DOHH2 (cell line): ENCODE results near the gene PIP5K1C.

Source experiments
- H3F3A ChIP-seq: fragments of 200-600 bp; sonication (generic), shearing (Covaris generic); 2 replicates; pipeline ENCODE4 v1.6.0; 2016; ENCODE audit warnings: antibody characterized with exemption, mild to moderate bottlenecking; ENCODE audit not compliant: control insufficient read depth, insufficient read depth
- H3K27ac ChIP-seq: fragments of 200-600 bp; sonication (generic); 2 replicates; pipeline ENCODE4 v1.5.1; 2014; ENCODE audit warnings: low read depth, mild to moderate bottlenecking, low read length, moderate library complexity
- H3K27me3 ChIP-seq: fragments of 200-600 bp; sonication (generic); 2 replicates; pipeline ENCODE4 v1.6.1; 2014; ENCODE audit warnings: mild to moderate bottlenecking, low read length, mixed read lengths; ENCODE audit not compliant: control insufficient read depth
- H3K36me3 ChIP-seq: fragments of 200-600 bp; sonication (generic); 2 replicates; pipeline ENCODE4 v1.6.1; 2014; ENCODE audit warnings: mild to moderate bottlenecking, low read length, moderate library complexity, mixed read lengths; ENCODE audit not compliant: control insufficient read depth
- H3K4me1 ChIP-seq: fragments of 200-600 bp; sonication (generic); 2 replicates; pipeline ENCODE4 v1.6.1; 2014; ENCODE audit warnings: mild to moderate bottlenecking, low read length, mixed read lengths; ENCODE audit not compliant: control insufficient read depth
- H3K4me2 ChIP-seq: fragments of 200-600 bp; sonication (generic); 2 replicates; pipeline ENCODE4 v1.6.0; 2014; ENCODE audit warnings: mild to moderate bottlenecking, low read length, moderate library complexity
- H3K4me3 ChIP-seq: fragments of 200-600 bp; sonication (generic); 2 replicates; pipeline ENCODE4 v1.5.1; 2014; ENCODE audit warnings: mild to moderate bottlenecking, low read length, mixed read lengths
- H3K79me2 ChIP-seq: fragments of 200-600 bp; sonication (generic); 2 replicates; pipeline ENCODE4 v1.6.1; 2014; ENCODE audit warnings: mild to moderate bottlenecking, low read length, mixed read lengths; ENCODE audit not compliant: control insufficient read depth
- H3K9me2 ChIP-seq: fragments of 200-600 bp; sonication (generic); replicated peaks from 2 replicates; pipeline ENCODE4 v1.6.1; 2014; ENCODE audit warnings: mild to moderate bottlenecking, low read length, mixed read lengths; ENCODE audit not compliant: control insufficient read depth
- H3K9me3 ChIP-seq: fragments of 200-600 bp; sonication (generic); 2 replicates; pipeline ENCODE4 v1.6.1; 2014; ENCODE audit warnings: antibody characterized with exemption, low read length, mixed read lengths; ENCODE audit not compliant: control insufficient read depth, insufficient read depth
- H4K20me1 ChIP-seq: fragments of 200-600 bp; sonication (generic); 2 replicates; pipeline ENCODE4 v1.6.0; 2014; ENCODE audit warnings: low read depth, mild to moderate bottlenecking, antibody characterized with exemption, low read length, moderate library complexity; ENCODE audit not compliant: control insufficient read depth, insufficient read depth
- CTCF ChIP-seq: fragments of 200-600 bp; sonication (generic); IDR thresholded peaks from one replicate; pipeline ENCODE4 v1.5.1; 2014; ENCODE audit warnings: antibody characterized with exemption, mild to moderate bottlenecking, low read depth, low read length; ENCODE audit not compliant: poor library complexity, severe bottlenecking
- EZH2phosphoT487 ChIP-seq: fragments of 200-600 bp; sonication (generic); IDR thresholded peaks from 2 replicates; pipeline ENCODE4 v1.6.1; 2017; ENCODE audit warnings: borderline replicate concordance, mild to moderate bottlenecking, antibody characterized with exemption, low read length, moderate library complexity, mixed read lengths

The PIP5K1C gene

DNA sequence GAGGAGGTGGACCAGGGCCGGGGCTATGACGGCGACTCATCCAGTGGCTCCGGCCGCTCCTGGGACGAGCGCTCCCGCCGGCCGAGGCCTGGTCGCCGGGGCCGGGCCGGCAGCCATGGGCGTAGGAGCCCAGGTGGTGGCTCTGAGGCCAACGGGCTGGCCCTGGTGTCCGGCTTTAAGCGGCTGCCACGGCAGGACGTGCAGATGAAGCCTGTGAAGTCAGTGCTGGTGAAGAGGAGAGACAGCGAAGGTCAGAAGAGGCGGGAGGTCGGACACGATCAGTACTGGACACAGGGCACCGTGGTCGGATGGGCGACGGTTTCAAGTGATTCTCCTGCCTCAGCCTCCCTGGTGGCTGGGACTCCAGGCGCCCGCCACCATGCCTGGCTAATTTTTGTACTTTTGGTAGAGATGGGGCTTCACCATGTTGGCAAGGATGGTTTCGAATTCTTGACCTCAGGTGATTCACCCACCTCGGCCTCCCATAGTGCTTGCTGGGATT, 30.2 kb upstream of the PIP5K1C start:
- Histone ChIP-seq H3F3A (no peaks in the 10 kb centered on the region), H3K4me2 (no peak overlapping the region), H3K4me1 (no peaks in the 10 kb centered on the region), H3K27ac (no peak overlapping the region), H4K20me1 (no peaks in the 10 kb centered on the region), H3K4me3 (no peak overlapping the region), H3K36me3 (no peaks in the 10 kb centered on the region), H3K9me2 (no peaks in the 10 kb centered on the region), H3K27me3 (no peaks in the 10 kb centered on the region), H3K79me2 (no peaks in the 10 kb centered on the region), H3K9me3 (no peaks in the 10 kb centered on the region)
- no peak for TF ChIP-seq EZH2phosphoT487
- TF ChIP-seq CTCF: no peak

- H3K27ac ChIP-seq: no peak overlapping the region
- H3K4me3 ChIP-seq: no peak overlapping the region
- H3F3A ChIP-seq: no peaks in the 10 kb centered on the region
- peaks cover 15% of the 10 kb centered on the region for H3K27me3 ChIP-seq
- no peaks in the 10 kb centered on the region for H3K79me2 ChIP-seq
- no peaks in the 10 kb centered on the region for H3K9me3 ChIP-seq
- no peaks in the 10 kb centered on the region for H4K20me1 ChIP-seq
- no peaks in the 10 kb centered on the region for H3K9me2 ChIP-seq
- no peak for TF ChIP-seq CTCF
- no peak for TF ChIP-seq EZH2phosphoT487
- H3K4me1 ChIP-seq: peaks cover 3% of the 10 kb centered on the region
- H3K4me2 ChIP-seq: no peak overlapping the region
- no peaks in the 10 kb centered on the region for H3K36me3 ChIP-seq
Observed at GRCh38 chr19:3725640-3726310, 25.5 kb upstream of the PIP5K1C start.

DNA sequence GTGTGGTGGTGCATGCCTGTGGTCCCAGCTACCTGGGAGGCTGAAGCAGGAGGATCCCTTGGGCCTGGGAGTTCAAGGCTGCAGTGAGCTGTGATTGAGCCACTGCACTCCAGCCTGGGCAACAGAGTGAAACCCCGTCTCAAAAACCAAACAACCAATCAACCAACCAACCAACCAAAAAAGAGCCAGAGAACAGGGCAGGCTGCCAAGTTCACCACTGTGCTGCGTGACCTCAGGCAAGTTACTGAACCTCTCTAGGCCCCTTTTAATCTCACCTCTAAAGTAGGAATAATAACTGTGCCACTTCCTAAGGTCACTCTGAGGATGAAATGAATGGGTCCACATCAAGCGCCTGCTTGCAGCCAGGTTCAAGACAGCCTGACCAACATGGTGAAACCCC, 24.9 kb upstream of the PIP5K1C start:
- TF ChIP-seq CTCF (no peak), EZH2phosphoT487 (no peak)
- Histone ChIP-seq H3K27ac (no peak overlapping the region), H3K4me1 (peaks cover 3% of the 10 kb centered on the region), H3K9me2 (no peaks in the 10 kb centered on the region), H3K4me2 (no peak overlapping the region), H3F3A (no peaks in the 10 kb centered on the region), H3K9me3 (no peaks in the 10 kb centered on the region), H3K79me2 (no peaks in the 10 kb centered on the region), H3K36me3 (no peaks in the 10 kb centered on the region), H3K4me3 (no peak overlapping the region), H3K27me3 (peaks cover 15% of the 10 kb centered on the region), H4K20me1 (no peaks in the 10 kb centered on the region)
